ENCODE results near the gene PPP1R12A. TPM values are rescaled to one million over a fixed set of nuclear protein-coding genes. Genes with fewer than 3 reads are reported as not detected.

Gene PPP1R12A
- total and polyA plus RNA-seq, 2 of the 4 experiments (the other 2 are of a cell fraction) = 47.7 to 112 TPM

- in situ Hi-C loops (cut with MboI; ENCODE audit: low sequenced_read_pairs) (loop anchor here (10.0 kb wide), 1 partner anchor 289 kb away; no protein-coding TSS in a partner anchor), intact Hi-C loops (cut with micrococcal nuclease) (no loop called here), dilution Hi-C loops (cut with HindIII; ENCODE audit: low sequenced_read_pairs, unreplicated experiment) (no loop called here)
- no TSS peak for BruUV-seq (replicated peaks)
- Histone ChIP-seq H3K18ac (ENCODE audit: low read depth, low read length) (no peak overlapping the region), H3K79me1 (ENCODE audit: low read depth in 1 of 2, low read length in 2 of 2) (peaks cover 15 to 56% of the 10 kb centered on the region in 2 experiments), H4K5ac (ENCODE audit: low read depth, low read length) (no peak overlapping the region), H2BK120ac (ENCODE audit: low read depth, low read length) (no peak overlapping the region), H3K27ac (ENCODE audit: insufficient read depth, low read length) (no peak overlapping the region), H2BK20ac (ENCODE audit: low read depth, low read length) (no peak overlapping the region), H3K9ac (ENCODE audit: low read depth, low read length) (no peak overlapping the region), H3K56ac (ENCODE audit: extremely low read depth, insufficient read depth, low read length) (no peak overlapping the region), H2BK15ac (ENCODE audit: low read depth, low read length) (no peak overlapping the region), H3K36me3 (ENCODE audit: control insufficient read depth, insufficient read depth, low read length) (no peaks in the 10 kb centered on the region), H3K4me2 (ENCODE audit: low read depth, low read length) (no peak overlapping the region), H4K91ac (ENCODE audit: insufficient read depth, low read depth, low read length) (no peak overlapping the region), H2AK5ac (ENCODE audit: low read depth, low read length) (no peak overlapping the region), H2AFZ (replicated peaks; ENCODE audit: low read length, poor library complexity) (no peak overlapping the region), H3K23ac (ENCODE audit: low read depth, low read length) (no peak overlapping the region), H3K4me1 (ENCODE audit: control insufficient read depth, insufficient read depth, low read length) (no peaks in the 10 kb centered on the region; the same call in 1 of the 2 replicates), H2BK5ac (ENCODE audit: low read depth, low read length, poor library complexity, severe bottlenecking) (no peak overlapping the region), H3K9me1 (ENCODE audit: insufficient read depth, low read length) (peaks cover 3% of the 10 kb centered on the region), H3K9me3 (ENCODE audit: control insufficient read depth, insufficient read depth, low read length) (no peaks in the 10 kb centered on the region), H4K20me1 (ENCODE audit: insufficient read depth, low read length) (peaks cover 52% of the 10 kb centered on the region), H3K4ac (ENCODE audit: low read depth, low read length) (no peak overlapping the region), H4K8ac (ENCODE audit: low read depth in 2 of 2, low read length in 2 of 2) (no peak overlapping the region), H3K14ac (replicated peaks; ENCODE audit: low read depth, low read length) (no peak overlapping the region), H3K4me3 (ENCODE audit: insufficient read depth, low read depth, low read length) (no peak overlapping the region), H3K27me3 (ENCODE audit: control insufficient read depth, insufficient read depth, low read length) (no peaks in the 10 kb centered on the region), H2AK9ac (replicated peaks; ENCODE audit: low read depth, low read length, poor library complexity) (no peak overlapping the region)
- DNase-seq (no peak), ATAC-seq (ENCODE audit: low read depth) (no peak)
- ChIA-PET POLR2A (ENCODE audit: unreplicated experiment) (no interaction called here), CTCF (no interaction called here)
- no peak for TF ChIP-seq USF2 (IDR thresholded peaks at IDR 0.05; ENCODE audit: low read depth, low read length)
- TF ChIP-seq SMC3 (IDR thresholded peaks at IDR 0.05; ENCODE audit: low read depth, low read length) = no peak
- TF ChIP-seq RFX5 (IDR thresholded peaks at IDR 0.05; ENCODE audit: low read depth, low read length) = no peak
- TF ChIP-seq MXI1 (IDR thresholded peaks at IDR 0.05; ENCODE audit: borderline replicate concordance, low read depth, low read length) = no peak
- TF ChIP-seq CTCF (conservative IDR thresholded peaks at IDR 0.05; ENCODE audit: low read depth, low read length) = no peak
- TF ChIP-seq RCOR1 (IDR thresholded peaks at IDR 0.05; ENCODE audit: insufficient replicate concordance, low read length) = no peak
- no peak for TF ChIP-seq POLR2A (IDR thresholded peaks at IDR 0.05; ENCODE audit: low read depth, low read length)
- no peak for TF ChIP-seq CEBPB (IDR thresholded peaks at IDR 0.05; ENCODE audit: low read depth, low read length)
- no CpG with 5 or more reads among the region's 1 CpG for WGBS, 2 experiments (ENCODE audit: extremely low coverage in 2 of 2, insufficient read length in 1 of 2)
Observed at GRCh38 chr12:79895804-79896203, 39.1 kb downstream of the PPP1R12A start.
